Kidney (tissue), 14 donors: Measurements from ENCODE around the gene TEAD1. TPM values are rescaled to one million over a fixed set of nuclear protein-coding genes. Genes with fewer than 3 reads are reported as not detected.

Experiments
- DNase-seq, 5 donors: peaks; one replicate each; pipeline ENCODE4 v3.0.0-alpha.2; 2013 to 2020
- FAIRE-seq: peaks from 2 replicates; lab custom pipeline; 2012; peaks lifted over from hg19 to GRCh38; lab: Jason Lieb, UNC
- H3K27ac ChIP-seq, 2 donors: one replicate each; pipeline ENCODE4 v1.7.0; 2013; ENCODE audit warnings: low read depth in 2 of 2, low read length in 2 of 2, inconsistent platforms in 1 of 2
- H3K27me3 ChIP-seq: one replicate; pipeline ENCODE4 v1.7.1; 2013; ENCODE audit warnings: low read length, inconsistent platforms; ENCODE audit not compliant: control insufficient read depth, insufficient read depth
- H3K36me3 ChIP-seq, 3 donors: one replicate each; pipeline versions ENCODE4 v1.7.0 to v1.7.1; 2013; ENCODE audit warnings: low read length in 3 of 3, control low read depth in 1 of 3, inconsistent platforms in 1 of 3; ENCODE audit not compliant: insufficient read depth in 3 of 3, control insufficient read depth in 2 of 3
- H3K4me1 ChIP-seq, 3 donors: one replicate each; pipeline versions ENCODE4 v1.7.0 to v1.7.1; 2013; ENCODE audit warnings: low read length in 3 of 3, inconsistent platforms in 1 of 3, low read depth in 1 of 3; ENCODE audit not compliant: control insufficient read depth in 2 of 3, insufficient read depth in 2 of 3
- H3K4me3 ChIP-seq, 3 donors: one replicate each; pipeline versions ENCODE4 v1.7.0 to v1.8.1; 2013; ENCODE audit warnings: low read length in 3 of 3, control low read depth in 1 of 3, inconsistent platforms in 1 of 3
- H3K9ac ChIP-seq, 3 donors: one replicate each; pipeline versions ENCODE4 v1.7.0 to v1.7.1; 2013; ENCODE audit warnings: low read length in 3 of 3, control low read depth in 1 of 3, inconsistent platforms in 1 of 3
- H3K9me3 ChIP-seq, 3 donors: one replicate each; pipeline versions ENCODE4 v1.7.0 to v1.7.1; 2013; ENCODE audit warnings: low read length in 3 of 3, control low read depth in 1 of 3, inconsistent platforms in 1 of 3; ENCODE audit not compliant: control insufficient read depth in 2 of 3, insufficient read depth in 1 of 3
- CTCF ChIP-seq: IDR thresholded peaks from 3 replicates; pipeline ENCODE4 v1.5.1; 2012; ENCODE audit warnings: mild to moderate bottlenecking, moderate library complexity, borderline replicate concordance; ENCODE audit not compliant: insufficient read depth; ENCODE audit errors: extremely low read depth
- intact Hi-C: fragments of 100-400 bp; cut with DNase I; formaldehyde crosslinking; loops from one replicate; pipeline ENCODE4 v1.11.1; 2022
- polyA plus RNA-seq: library from polyadenylated mRNA; stranded (reverse); fragments of 350-450 nt; fragmentation: Illumina TruSeq; extraction: RNeasy Lipid Tissue Mini Kit (QIAGEN cat#74804); gene quantifications from one replicate; pipeline ENCODE4 v1.2.3, GENCODE V29; 2014; ENCODE audit warnings: low read depth, low replicate concordance; ENCODE audit not compliant: insufficient read depth
- total RNA-seq: library from RNA; stranded (reverse); fragmentation: NEBNext Ultra II Directional; extraction: Animal tissue kit (Norgen Biotek cat#: 25700); gene quantifications from one replicate; pipeline ENCODE4 v1.2.1, GENCODE V29; 2021
- donor health status: control.
- donor health status: control.
- donor health status: control.
- donor health status: control.
- donor health status: control.
- donor health status: DM: yes; HTN: yes; CAD: no.
- donor health status: Normal renal cell carcinoma (clear cell type).

Gene TEAD1
- total and polyA plus RNA-seq, 2 donors from 2014 or later, result 7.6 to 77.2 TPM

GRCh38 chr11:12964650-12965049 is 290.4 kb downstream of the TEAD1 start:
- no peak for TF ChIP-seq CTCF
- intact Hi-C loops, result no loop called here
- Histone ChIP-seq H3K9me3 (no peaks in the 10 kb centered on the region), H3K4me1 (peaks cover 0 to 7% (median 0%) of the 10 kb centered on the region in 3 donors), H3K27ac (no peak overlapping the region), H3K27me3 (no peaks in the 10 kb centered on the region), H3K9ac (no peak overlapping the region), H3K4me3 (no peak overlapping the region), H3K36me3 (no peaks in the 10 kb centered on the region)
- FAIRE-seq, result no peak
- DNase-seq, result no peak

GRCh38 chr11:12966002-12966401 is 291.8 kb downstream of the TEAD1 start:
- Histone ChIP-seq H3K27me3 (no peaks in the 10 kb centered on the region), H3K9ac (no peak overlapping the region), H3K36me3 (no peaks in the 10 kb centered on the region), H3K4me1 (peaks cover 0 to 7% (median 0%) of the 10 kb centered on the region in 3 donors), H3K4me3 (no peak overlapping the region), H3K9me3 (no peaks in the 10 kb centered on the region), H3K27ac (no peak overlapping the region)
- DNase-seq (no peak), FAIRE-seq (no peak)
- TF ChIP-seq CTCF, result no peak
- intact Hi-C loops, result no loop called here

- no peaks in the 10 kb centered on the region for H3K9me3 ChIP-seq
- peak overlapping the region in 1 of 2 donors; percentile 5 for H3K27ac ChIP-seq
- DNase-seq (no peak), FAIRE-seq (no peak)
- intact Hi-C loops, result no loop called here
- H3K36me3 ChIP-seq, result no peaks in the 10 kb centered on the region
- H3K27me3 ChIP-seq, result no peaks in the 10 kb centered on the region
- H3K4me1 ChIP-seq, result peaks cover 0 to 13% (median 0%) of the 10 kb centered on the region in 3 donors
- no peak for TF ChIP-seq CTCF
- no peak overlapping the region for H3K4me3 ChIP-seq
- H3K9ac ChIP-seq, result no peak overlapping the region
These were observed 293.9 kb downstream of the TEAD1 start for GRCh38 chr11:12968101-12968500.

- TF ChIP-seq CTCF, result no peak
- FAIRE-seq (no peak), DNase-seq (peak in 4 of 5 donors; percentile 74 to 90 (median 82))
- intact Hi-C loops, result no loop called here
- Histone ChIP-seq H3K9me3 (no peaks in the 10 kb centered on the region), H3K27ac (peak overlapping the region; percentile 5 to 17), H3K36me3 (no peaks in the 10 kb centered on the region), H3K4me3 (peak overlapping the region in 1 of 3 donors; percentile 11), H3K4me1 (peaks cover 0 to 17% (median 0%) of the 10 kb centered on the region in 3 donors), H3K9ac (no peak overlapping the region), H3K27me3 (no peaks in the 10 kb centered on the region)
These were observed 294.6 kb downstream of the TEAD1 start for GRCh38 chr11:12968826-12969225.
